ENCODE results near the gene FHIT. TPM values are rescaled to one million over a fixed set of nuclear protein-coding genes. Genes with fewer than 3 reads are reported as not detected.

FHIT gene
- total RNA-seq, 1 experiment from 2014 or later = 3.6 TPM

GRCh38 chr3:60877188-60877587, 374.1 kb downstream of the FHIT start:
- Histone ChIP-seq H3K36me3 (ENCODE audit: low read depth, low read length) (no peaks in the 10 kb centered on the region), H3K9me2 (replicated peaks; ENCODE audit: low read length) (no peaks in the 10 kb centered on the region; the same call in 1 of the 2 replicates), H3K9me3 (ENCODE audit: low read length) (no peaks in the 10 kb centered on the region; the same call in 1 of the 2 replicates), H3K4me2 (ENCODE audit: low read length) (no peak overlapping the region), H3K9ac (ENCODE audit: low read length) (no peak overlapping the region), H3K27me3 (ENCODE audit: low read length) (no peaks in the 10 kb centered on the region), H3K27ac (ENCODE audit: low read length) (no peak overlapping the region), H3K79me2 (ENCODE audit: low read length) (no peaks in the 10 kb centered on the region), H2AFZ (ENCODE audit: low read length) (no peak overlapping the region), H3K4me3 (ENCODE audit: low read length) (no peak overlapping the region), H3K4me1 (ENCODE audit: insufficient read depth, low read length) (no peaks in the 10 kb centered on the region), H4K20me1 (ENCODE audit: low read length) (no peaks in the 10 kb centered on the region), H3F3A (ENCODE audit: low read length, unreplicated experiment) (no peaks in the 10 kb centered on the region)
- POLR2A ChIA-PET (ENCODE audit: unreplicated experiment) = no interaction called here
- DNase-seq = no peak
- no peak for ATAC-seq
- intact Hi-C loops (cut with micrococcal nuclease) = no loop called here
- TF ChIP-seq EZH2 (IDR thresholded peaks at IDR 0.05; ENCODE audit: low read length, unreplicated experiment) = no peak
- TF ChIP-seq, protein P1, sequence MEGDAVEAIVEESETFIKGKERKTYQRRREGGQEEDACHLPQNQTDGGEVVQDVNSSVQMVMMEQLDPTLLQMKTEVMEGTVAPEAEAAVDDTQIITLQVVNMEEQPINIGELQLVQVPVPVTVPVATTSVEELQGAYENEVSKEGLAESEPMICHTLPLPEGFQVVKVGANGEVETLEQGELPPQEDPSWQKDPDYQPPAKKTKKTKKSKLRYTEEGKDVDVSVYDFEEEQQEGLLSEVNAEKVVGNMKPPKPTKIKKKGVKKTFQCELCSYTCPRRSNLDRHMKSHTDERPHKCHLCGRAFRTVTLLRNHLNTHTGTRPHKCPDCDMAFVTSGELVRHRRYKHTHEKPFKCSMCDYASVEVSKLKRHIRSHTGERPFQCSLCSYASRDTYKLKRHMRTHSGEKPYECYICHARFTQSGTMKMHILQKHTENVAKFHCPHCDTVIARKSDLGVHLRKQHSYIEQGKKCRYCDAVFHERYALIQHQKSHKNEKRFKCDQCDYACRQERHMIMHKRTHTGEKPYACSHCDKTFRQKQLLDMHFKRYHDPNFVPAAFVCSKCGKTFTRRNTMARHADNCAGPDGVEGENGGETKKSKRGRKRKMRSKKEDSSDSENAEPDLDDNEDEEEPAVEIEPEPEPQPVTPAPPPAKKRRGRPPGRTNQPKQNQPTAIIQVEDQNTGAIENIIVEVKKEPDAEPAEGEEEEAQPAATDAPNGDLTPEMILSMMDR (conservative IDR thresholded peaks at IDR 0.05; ENCODE audit: low read depth, low read length) = no peak
- TF ChIP-seq EZH2phosphoT487 (IDR thresholded peaks at IDR 0.05; ENCODE audit: borderline replicate concordance, low read length) = no peak
- CTCF ChIA-PET = no interaction called here
- no TSS peak for BruUV-seq (replicated peaks)

DNA sequence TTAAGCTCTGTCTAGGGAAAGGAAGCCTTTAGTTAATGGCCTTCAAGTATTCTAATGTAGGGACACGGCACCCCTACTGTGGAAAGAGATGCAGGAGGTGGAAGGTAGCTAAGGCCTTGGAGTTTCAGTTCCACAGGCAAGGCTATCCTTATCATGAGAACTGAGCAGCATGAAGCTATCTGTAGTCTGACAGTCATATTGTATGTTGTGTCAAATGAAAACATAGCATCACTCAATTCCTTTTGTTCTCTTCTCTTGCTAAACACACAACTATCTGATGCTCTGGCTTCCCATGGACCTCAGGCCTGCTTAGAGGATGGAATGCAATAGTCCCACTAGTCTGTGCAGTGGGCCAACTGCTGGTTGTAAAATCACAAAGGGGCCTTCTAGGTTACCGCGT, 380.9 kb downstream of the FHIT start:
- BruUV-seq (replicated peaks) = no TSS peak
- intact Hi-C loops (cut with micrococcal nuclease) = no loop called here

DNA sequence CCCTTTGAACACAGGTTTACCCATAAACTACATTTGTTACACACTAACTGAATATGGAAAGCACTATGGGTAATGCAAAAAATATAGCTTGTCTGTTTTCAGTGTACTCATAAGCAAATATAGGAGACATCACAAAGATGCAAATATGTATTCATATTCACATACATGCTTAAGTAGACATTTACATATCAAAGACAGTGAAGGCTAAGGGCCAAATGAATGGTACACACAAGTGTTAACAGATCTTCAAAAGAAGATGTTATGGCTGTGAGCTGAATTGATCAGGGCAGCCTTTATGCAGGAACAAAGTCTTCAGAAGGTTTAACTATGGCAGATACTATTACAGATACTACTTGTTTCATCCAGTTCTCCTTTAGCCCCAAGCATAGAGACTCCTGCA, 384.1 kb downstream of the FHIT start:
- TF ChIP-seq, protein P1 (conservative IDR thresholded peaks at IDR 0.05; ENCODE audit: low read depth, low read length) = no peak
- TF ChIP-seq EZH2 (IDR thresholded peaks at IDR 0.05; ENCODE audit: low read length, unreplicated experiment) = no peak
- no peak for TF ChIP-seq EZH2phosphoT487 (IDR thresholded peaks at IDR 0.05; ENCODE audit: borderline replicate concordance, low read length)
- Histone ChIP-seq H3K36me3 (ENCODE audit: low read depth, low read length) (no peaks in the 10 kb centered on the region), H3K27ac (ENCODE audit: low read length) (no peak overlapping the region), H4K20me1 (ENCODE audit: low read length) (no peaks in the 10 kb centered on the region), H3F3A (ENCODE audit: low read length, unreplicated experiment) (no peaks in the 10 kb centered on the region), H3K9me3 (ENCODE audit: low read length) (0 out of 2 replicates have a peak, but pooled peaks cover 5% of the 10 kb centered on the region), H3K4me2 (ENCODE audit: low read length) (no peak overlapping the region), H3K4me1 (ENCODE audit: insufficient read depth, low read length) (no peaks in the 10 kb centered on the region), H3K79me2 (ENCODE audit: low read length) (no peaks in the 10 kb centered on the region), H3K27me3 (ENCODE audit: low read length) (no peaks in the 10 kb centered on the region), H3K4me3 (ENCODE audit: low read length) (no peak overlapping the region), H3K9ac (ENCODE audit: low read length) (no peak overlapping the region), H3K9me2 (replicated peaks; ENCODE audit: low read length) (no peaks in the 10 kb centered on the region), H2AFZ (ENCODE audit: low read length) (no peak overlapping the region)
- no peak for ATAC-seq
- DNase-seq = no peak
- intact Hi-C loops (cut with micrococcal nuclease) = no loop called here
- BruUV-seq (replicated peaks) = no TSS peak
- POLR2A ChIA-PET (ENCODE audit: unreplicated experiment) = no interaction called here
- CTCF ChIA-PET = no interaction called here

More for the DNA sequence above, 380.9 kb downstream of the FHIT start:
- Histone ChIP-seq H3K79me2 (ENCODE audit: low read length) (no peaks in the 10 kb centered on the region), H3K27ac (ENCODE audit: low read length) (no peak overlapping the region), H3K36me3 (ENCODE audit: low read depth, low read length) (no peaks in the 10 kb centered on the region), H3K9me3 (ENCODE audit: low read length) (no peaks in the 10 kb centered on the region), H3F3A (ENCODE audit: low read length, unreplicated experiment) (no peaks in the 10 kb centered on the region), H3K4me2 (ENCODE audit: low read length) (no peak overlapping the region), H2AFZ (ENCODE audit: low read length) (no peak overlapping the region), H3K9ac (ENCODE audit: low read length) (no peak overlapping the region), H3K9me2 (replicated peaks; ENCODE audit: low read length) (no peaks in the 10 kb centered on the region), H3K4me1 (ENCODE audit: insufficient read depth, low read length) (no peaks in the 10 kb centered on the region), H4K20me1 (ENCODE audit: low read length) (no peaks in the 10 kb centered on the region), H3K4me3 (ENCODE audit: low read length) (no peak overlapping the region), H3K27me3 (ENCODE audit: low read length) (no peaks in the 10 kb centered on the region)
- ATAC-seq (no peak), DNase-seq (no peak)
- TF ChIP-seq, protein P1 (conservative IDR thresholded peaks at IDR 0.05; ENCODE audit: low read depth, low read length) = no peak
- TF ChIP-seq EZH2phosphoT487 (IDR thresholded peaks at IDR 0.05; ENCODE audit: borderline replicate concordance, low read length) = no peak
- TF ChIP-seq EZH2 (IDR thresholded peaks at IDR 0.05; ENCODE audit: low read length, unreplicated experiment) = no peak
- ChIA-PET CTCF (no interaction called here), POLR2A (ENCODE audit: unreplicated experiment) (interaction anchor here (0.6 kb wide), 1 partner anchor 591 kb away, joined by 4 read pairs; no protein-coding TSS in a partner anchor)

Data from PC-3 (cell line).